Fibroblast of skin of left quadriceps (primary cell): ENCODE measurements around the gene RNU1-2.
"Not testable (repeated sequence)": the region's sequence is repeated elsewhere in the genome, so short reads cannot be mapped to it uniquely, and the experiment has no call there.

Experiments used
- DNase-seq, 2 experiments: peaks; one replicate each; pipeline ENCODE4 v3.0.0-alpha.2; 2013; ENCODE audit warnings: low read depth in 2 of 2

RNU1-2 gene

GRCh38 chr1:16907870-16908758 is 12.3 kb downstream of the RNU1-2 start:
- DNase-seq = no peak

DNA sequence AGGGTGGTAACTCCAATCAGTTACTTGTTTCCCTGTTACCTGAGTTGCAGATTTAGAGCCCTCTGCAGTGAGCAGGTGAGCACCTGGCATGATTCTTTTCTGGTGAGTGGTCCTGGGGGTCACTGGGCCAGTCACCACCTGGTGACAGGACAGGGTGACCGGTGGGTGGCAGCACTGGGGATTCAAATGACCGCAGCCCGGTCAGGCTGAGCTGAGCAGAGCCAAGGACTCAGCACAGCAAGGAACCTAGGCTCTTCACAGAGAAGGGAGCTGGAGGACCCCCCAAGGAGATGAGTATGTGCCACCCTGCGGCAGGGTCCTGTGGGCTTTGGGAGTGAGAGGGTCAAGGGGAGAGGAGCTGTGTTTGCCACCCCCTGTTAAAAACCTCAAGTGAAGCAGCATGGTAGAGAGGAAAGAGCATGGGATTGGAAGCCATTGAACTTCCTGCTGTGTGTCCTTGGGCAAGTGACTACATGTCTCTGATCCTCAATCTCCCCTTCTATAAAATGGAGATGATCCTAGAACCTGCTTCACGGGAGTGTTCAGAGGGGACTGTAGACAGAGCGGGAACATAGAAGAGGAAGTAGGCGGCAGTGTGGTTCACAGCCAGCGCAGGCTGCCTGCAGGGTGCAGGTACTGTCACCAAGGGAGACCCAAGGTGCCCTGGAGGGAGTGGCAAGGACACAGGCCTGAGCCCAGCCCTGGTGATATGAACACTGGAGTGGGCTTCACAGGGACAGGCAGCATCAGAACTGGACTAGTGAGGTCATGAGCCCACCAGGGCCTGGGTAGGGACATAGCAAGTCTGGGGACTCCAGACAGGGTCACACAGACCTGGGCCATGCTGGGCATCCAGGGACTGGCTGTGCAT is 16.3 kb downstream of the RNU1-2 start:
- not testable (repeated sequence) for DNase-seq

DNA sequence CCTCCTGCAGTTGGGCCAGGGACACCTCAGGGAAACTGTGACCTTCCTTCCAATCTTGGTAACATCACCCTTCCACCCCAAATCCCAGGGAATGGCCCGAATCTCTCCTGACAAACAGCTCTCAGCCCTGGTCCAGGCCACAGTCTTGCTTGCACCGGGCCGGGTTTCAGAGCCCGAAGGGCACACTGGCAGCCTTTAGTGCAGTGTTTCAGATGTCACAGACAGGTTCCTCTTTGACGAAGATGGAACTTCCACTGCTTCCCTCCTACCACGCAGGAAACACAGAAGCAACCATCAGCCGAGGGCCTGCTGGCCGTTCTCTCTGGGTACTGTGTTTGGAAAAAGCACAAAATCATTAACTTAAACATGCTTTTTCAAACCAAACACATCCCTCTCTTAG is 17.0 kb downstream of the RNU1-2 start:
- DNase-seq = not testable (repeated sequence)

- no peak for DNase-seq
These were observed 17.5 kb downstream of the RNU1-2 start for GRCh38 chr1:16913181-16913832.

- DNase-seq = peak; percentile 94 to 95
These were observed 18.3 kb downstream of the RNU1-2 start for GRCh38 chr1:16913833-16914662.

- DNase-seq = not testable (repeated sequence)
These were observed 19.3 kb downstream of the RNU1-2 start for GRCh38 chr1:16914928-16915626.

- DNase-seq = no peak
These were observed 19.8 kb downstream of the RNU1-2 start for GRCh38 chr1:16915627-16915973.

- not testable (repeated sequence) for DNase-seq
These were observed 20.5 kb downstream of the RNU1-2 start for GRCh38 chr1:16916036-16916880.

- no peak for DNase-seq
These were observed 22.6 kb downstream of the RNU1-2 start for GRCh38 chr1:16918371-16918770.

GRCh38 chr1:16918936-16919665 is 23.3 kb downstream of the RNU1-2 start:
- DNase-seq = not testable (repeated sequence)

- DNase-seq = no peak
These were observed 25.2 kb downstream of the RNU1-2 start for GRCh38 chr1:16920951-16921350.

DNA sequence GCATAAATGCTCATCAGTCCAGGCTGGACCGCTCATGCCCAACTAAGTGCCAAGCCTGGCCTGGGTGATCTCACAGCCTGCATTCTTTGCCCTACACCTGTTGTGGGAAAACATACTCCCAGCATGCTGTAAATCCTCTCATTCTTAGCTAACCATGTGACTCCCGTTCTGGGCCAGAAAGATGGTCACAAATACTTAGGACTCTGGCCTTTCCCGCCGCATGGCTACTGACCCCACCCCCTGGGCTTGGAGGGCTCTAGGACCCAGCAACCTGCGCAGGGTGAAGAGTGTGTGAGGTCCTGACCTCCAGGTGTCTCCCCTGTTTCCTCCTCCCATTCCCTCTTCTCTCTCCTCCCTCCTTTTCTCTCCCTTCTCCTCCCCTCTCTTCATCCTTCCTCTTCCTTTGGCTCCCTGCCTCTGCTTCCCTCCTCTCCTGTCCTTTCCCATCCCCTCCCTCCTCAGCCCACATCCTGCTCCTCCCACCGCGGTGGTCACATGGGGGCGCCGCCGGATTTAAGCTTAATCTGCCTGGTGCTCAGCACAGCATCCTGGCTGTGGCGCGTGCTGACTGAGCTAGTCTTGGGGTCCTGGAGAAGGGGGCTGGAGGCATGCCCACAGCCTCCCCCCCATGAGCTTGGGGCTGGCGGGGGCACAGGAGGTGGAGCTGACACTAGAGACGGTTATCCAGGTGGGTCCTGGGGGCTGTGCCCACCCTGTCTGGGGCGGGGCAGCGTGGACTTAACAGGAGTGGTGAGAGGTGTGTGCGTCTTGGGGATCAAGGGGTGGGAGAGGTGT is 25.8 kb downstream of the RNU1-2 start, which contains the start of gene CROCC:
Gene CROCC (plus strand): TSS at position 541 of the 795 bp plus-strand sequence. CDS start 88 bp downstream, at position 629.
- no peak for DNase-seq

DNA sequence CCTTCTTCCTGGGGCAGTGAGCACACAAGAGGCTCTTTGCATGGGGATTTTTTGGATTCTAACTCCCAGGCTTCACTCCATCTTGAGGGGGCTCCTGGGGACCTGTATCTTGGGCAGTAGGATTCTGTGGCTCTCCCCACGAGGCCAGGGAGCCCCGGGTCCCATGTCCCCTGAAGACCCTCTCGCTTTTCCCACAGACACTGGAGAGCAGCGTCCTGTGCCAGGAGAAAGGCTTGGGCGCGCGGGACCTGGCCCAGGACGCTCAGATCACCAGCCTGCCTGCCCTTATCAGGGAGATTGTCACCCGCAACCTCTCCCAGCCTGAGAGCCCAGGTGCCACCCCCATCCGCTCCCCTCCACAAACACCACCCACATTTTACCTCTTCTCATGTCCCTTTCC is 26.7 kb downstream of the RNU1-2 start:
- no peak for DNase-seq

DNA sequence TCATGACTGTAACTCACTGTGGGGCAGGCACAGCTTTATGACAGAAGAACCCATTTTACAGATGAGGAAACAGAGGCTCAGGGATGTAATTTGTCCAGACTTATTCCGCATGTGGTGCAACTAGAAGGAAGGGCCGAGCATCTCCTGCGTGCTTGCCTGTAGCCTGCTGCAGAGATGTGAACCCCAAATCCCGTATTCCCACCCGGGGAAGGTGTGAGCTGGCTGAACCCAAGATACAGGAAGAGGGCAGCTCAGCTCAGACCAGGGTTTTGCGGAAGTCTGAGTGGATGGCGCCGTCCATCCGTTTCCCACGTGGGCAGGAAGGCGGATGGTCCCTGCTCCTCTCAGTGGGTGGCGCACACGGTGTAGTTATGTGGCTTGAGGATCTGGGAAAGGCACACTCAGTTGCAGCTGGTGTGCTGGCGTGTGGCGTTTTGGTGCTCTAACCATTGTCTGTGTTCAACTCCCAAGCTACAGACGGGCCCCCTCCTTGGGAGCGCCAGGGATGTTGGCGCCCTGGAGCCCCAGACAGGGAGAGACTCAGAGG is 27.2 kb downstream of the RNU1-2 start:
- DNase-seq = no peak

DNA sequence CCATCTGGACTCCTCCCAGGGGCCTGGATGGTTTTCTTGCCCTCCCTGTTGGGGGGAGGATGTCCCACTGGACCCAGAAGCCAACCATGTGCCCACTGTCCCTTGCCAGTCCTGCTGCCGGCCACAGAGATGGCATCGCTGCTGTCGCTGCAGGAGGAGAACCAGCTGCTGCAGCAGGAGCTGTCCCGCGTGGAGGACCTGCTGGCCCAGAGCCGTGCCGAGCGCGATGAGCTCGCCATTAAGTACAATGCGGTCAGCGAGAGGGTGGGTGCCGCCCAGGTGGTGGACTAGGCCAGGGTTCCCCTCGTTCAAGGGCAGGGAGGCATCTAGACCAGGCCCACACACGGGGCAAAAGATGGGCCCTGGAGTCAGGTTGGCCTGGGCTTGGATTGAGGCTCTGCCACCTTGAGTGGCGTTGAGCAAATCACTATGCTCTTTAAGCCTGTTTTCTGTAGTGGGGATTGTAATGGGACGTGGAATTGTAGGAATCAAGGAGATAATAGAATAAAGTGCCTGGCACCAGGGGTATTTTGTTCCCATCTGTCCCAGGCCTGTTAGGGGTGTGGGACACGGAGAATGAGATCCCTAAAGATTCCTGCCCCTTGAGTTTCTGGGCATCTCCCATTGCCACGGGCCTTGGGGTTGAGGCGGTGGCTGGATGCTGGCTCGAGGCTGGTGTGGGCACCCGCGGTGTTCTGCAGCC is 28.6 kb downstream of the RNU1-2 start:
- no peak for DNase-seq

DNA sequence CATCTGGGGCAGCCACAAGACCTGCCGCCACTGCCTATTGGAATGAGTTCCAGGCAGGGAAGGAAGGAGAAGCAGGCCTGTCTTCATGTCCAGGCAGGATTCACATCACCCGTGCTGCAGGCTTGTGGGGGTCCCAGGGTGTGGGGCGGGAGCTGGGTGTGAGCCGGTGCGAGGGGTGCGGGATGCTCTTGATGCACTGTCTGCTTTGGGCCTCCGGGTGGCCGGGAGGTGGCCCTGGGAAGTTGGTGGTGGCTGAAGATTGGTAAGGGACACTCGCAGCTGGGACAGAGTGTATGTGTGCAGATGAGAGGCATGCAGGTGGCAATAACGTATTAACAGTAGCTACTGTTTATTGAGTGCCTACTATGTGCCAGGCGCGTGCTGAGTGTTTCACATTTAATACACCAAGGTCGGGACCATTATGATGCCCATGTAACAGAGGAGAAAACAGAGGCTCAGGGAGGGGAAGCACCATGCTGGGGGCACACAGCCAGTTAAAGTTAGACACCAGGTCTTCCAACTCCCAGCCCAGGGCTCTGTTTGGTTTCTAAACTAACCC is 29.2 kb downstream of the RNU1-2 start:
- no peak for DNase-seq
